Neural progenitor cell (in vitro differentiated cells): ENCODE measurements around the gene MMP17.
"Not testable (repeated sequence)": the region's sequence is repeated elsewhere in the genome, so short reads cannot be mapped to it uniquely, and the experiment has no call there.

Source experiments
- CTCF ChIP-seq: fragments of 200-600 bp; sonication (generic); IDR thresholded peaks from 2 replicates; pipeline ENCODE4 v1.5.1; 2017; ENCODE audit warnings: antibody characterized with exemption, mild to moderate bottlenecking
- EZH2 ChIP-seq: fragments of 200-600 bp; sonication (generic); IDR thresholded peaks from 2 replicates; pipeline ENCODE4 v1.6.1; 2017; ENCODE audit warnings: antibody characterized with exemption, mild to moderate bottlenecking, moderate library complexity
- EZH2phosphoT487 ChIP-seq: fragments of 200-600 bp; sonication (generic); IDR thresholded peaks from 2 replicates; pipeline ENCODE4 v1.6.1; 2017; ENCODE audit warnings: antibody characterized with exemption

DNA sequence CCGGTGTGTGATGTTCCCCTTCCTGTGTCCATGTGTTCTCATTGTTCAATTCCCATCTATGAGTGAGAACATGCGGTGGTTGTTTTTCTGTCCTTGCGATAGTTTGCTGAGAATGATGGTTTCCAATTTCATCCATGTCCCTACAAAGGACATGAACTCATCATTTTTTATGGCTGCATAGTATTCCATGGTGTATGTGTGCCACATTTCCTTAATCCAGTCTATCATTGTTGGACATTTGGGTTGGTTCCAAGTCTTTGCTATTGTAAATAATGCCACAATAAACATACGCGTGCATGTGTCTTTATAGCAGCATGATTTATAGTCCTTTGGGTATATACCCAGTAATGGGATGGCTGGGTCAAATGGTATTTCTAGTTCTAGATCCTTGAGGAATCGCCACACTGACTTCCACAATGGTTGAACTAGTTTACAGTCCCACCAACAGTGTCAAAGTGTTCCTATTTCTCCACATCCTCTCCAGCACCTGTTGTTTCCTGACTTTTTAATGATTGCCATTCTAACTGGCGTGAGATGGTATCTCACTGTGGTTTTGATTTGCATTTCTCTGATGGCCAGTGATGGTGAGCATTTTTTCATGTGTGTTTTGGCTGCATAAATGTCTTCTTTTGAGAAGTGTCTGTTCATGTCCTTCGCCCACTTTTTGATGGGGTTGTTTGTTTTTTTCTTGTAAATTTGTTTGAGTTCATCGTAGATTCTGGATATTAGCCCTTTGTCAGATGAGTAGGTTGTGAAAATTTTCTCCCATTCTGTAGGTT, 18.5 kb upstream of the MMP17 start:
- TF ChIP-seq CTCF, EZH2, EZH2phosphoT487: not testable (repeated sequence)
